Stimulated activated naive CD4-positive, alpha-beta T cell (primary cell): ENCODE measurements around the gene CDC27.
"Not testable (repeated sequence)": the region's sequence is repeated elsewhere in the genome, so short reads cannot be mapped to it uniquely, and the experiment has no call there.

Experiments
- DNase-seq, 6 experiments: peaks; one replicate each; lab custom pipeline; 2025; lab: John Stamatoyannopoulos, UW

CDC27 gene

GRCh38 chr17:47219621-47220475, 30.8 kb upstream of the CDC27 start:
- DNase-seq: no peak

- no peak for DNase-seq
These were observed 29.9 kb upstream of the CDC27 start for GRCh38 chr17:47218896-47219430.

GRCh38 chr17:47217279-47217678, 28.2 kb upstream of the CDC27 start:
- DNase-seq: peak in 3 of 6 experiments; percentile 25 to 46 (median 44)

DNA sequence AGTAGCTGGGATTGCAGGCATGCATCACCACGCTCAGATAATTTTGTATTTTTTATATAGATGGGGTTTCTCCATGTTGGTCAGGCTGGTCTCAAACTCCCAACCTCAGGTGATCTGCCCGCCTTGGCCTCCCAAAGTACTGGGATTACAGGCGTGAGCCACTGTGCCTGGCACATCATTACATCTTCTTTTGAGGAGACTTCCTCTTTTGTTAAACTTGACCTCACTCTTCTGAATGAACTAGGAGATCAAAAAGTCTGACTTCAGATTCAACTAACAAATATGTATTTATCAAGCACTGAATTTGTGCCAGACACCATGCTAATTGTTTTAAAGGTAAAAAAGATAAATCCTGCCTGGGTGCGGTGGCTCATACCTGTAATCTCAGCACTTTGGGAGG, 27.7 kb upstream of the CDC27 start:
- not testable (repeated sequence) for DNase-seq

- DNase-seq: no peak
These were observed 25.8 kb upstream of the CDC27 start for GRCh38 chr17:47214931-47215330.

GRCh38 chr17:47213540-47213939, 24.4 kb upstream of the CDC27 start:
- no peak for DNase-seq

- no peak for DNase-seq
These were observed 23.4 kb upstream of the CDC27 start for GRCh38 chr17:47212458-47212857.

GRCh38 chr17:47210779-47211178, 21.7 kb upstream of the CDC27 start:
- DNase-seq: no peak

- DNase-seq: no peak
These were observed 21.0 kb upstream of the CDC27 start for GRCh38 chr17:47210105-47210504.

GRCh38 chr17:47209499-47209898, 20.4 kb upstream of the CDC27 start:
- DNase-seq: no peak

DNA sequence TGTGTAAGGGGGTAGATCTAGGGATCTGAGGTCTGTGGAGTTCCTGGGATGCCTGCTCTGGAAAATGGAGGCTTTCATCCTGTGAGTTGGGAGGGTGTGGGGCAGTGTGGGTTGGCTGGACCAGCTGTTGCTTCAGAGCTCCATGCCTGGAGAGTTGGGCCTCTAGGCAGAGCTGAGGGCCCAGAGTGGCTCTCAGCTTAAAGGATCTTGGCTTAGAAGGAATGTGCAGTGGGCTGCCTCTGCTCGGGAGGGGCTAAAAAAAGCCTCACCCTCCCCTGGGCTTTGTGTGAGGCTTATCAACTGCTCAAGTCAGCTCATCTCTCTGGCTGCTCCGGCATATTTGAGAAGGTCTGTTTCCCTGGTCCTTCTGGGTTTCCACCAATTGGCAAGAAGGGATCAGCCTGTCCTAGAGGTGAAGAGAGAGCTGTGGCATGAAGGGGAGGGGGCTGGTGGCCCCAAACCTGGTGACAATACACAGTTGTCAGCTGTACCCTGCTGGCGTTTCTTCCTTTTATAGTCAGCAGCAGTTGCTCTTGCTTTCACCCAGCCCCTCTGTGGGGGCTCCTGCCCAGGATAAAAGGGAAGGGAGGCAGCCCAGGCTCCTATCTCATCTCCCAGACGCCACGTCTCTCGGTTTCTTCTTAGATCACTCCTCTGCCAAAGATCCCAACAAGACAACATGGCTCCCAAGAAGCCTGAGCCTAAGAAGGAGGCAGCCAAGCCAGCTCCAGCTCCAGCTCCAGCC, 19.8 kb upstream of the CDC27 start, which contains the start of gene MYL4:
Gene MYL4 (plus strand): TSS at position 605 of the 745 bp plus-strand sequence. CDS start 75 bp downstream, at position 680.
- no peak for DNase-seq

DNA sequence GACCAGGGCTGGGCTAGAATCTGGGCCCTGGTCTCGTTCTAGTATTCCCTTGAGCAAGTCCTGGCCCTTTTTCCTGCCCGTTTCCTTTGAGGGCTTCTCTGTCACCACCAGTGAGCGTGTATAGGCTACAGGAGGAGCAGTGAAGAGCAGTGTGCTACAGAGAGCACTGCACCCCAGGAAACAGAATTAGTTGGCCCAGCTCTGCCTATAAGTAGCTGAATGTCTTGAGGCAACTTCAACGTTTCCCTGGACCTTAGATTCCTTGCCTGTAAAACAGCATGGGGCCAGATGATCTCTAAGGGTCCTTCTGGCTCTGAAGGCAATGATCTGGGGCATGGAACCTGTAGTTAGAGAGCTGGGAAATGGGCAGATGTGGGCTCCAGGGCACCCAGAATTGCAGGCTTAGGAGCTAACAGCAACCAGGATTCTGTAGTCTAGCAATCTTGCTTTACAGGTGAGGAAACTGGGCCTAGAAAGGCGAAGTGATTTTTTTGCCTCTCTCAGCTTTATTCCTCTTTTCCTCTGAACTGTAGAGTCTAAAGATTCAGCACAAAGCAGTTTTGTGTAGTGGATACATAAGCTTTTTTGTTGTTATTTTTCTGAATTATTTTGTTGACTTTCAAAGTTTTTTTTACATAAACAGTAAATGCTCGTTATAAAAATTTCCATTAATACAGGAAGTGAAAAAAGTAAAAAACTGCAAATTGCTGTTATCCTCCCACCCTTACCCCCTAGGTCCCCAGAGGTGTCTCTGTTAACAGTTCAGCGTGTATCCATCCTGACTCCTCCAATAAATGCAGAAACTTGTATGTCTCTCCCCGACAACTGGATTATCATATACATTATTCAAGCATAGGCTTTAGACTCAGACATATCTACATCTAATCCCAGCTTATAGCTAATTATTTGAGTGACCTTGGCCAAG, 18.3 kb upstream of the CDC27 start:
- DNase-seq: no peak

GRCh38 chr17:47205419-47205963, 16.4 kb upstream of the CDC27 start:
- peak; percentile 19 to 68 (median 42) for DNase-seq

- peak in 2 of 6 experiments; percentile 12 to 51 for DNase-seq
These were observed 15.8 kb upstream of the CDC27 start for GRCh38 chr17:47204722-47205418.

DNA sequence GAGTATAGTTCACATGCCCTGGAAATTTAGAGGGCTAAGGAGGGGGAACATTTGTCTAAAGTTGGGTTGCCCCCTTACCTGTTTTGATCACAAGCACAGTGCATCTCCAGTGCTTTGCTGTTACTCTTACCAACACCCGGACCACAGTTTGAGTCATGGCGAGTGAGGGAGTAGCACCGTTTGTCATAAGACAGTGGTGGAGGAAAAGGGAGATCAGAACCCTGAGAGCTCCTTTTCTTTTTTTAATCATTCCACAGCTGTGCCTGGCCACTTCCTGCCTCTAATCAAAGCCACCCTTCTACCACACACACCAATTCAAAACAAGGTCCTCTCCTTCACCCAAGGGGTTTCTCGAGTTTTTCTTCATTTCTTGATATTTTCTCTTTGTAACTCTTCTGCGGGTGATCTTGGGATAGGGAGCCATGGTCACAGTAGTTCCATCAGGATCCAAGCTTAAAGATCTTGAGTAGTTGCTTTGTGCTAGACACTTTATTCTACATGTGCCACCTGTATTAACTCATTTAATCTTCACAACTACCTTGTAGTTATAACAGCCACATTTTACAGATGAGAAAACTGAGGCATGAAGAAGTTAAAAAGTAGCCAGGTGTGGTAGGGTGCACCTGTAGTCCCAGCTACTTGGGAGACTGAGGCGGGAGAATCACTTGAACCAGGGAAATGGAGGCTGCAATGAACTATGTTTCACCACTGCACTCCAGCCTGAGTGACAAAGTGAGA, 15.1 kb upstream of the CDC27 start:
- peak in 4 of 6 experiments; percentile 24 to 49 (median 28) for DNase-seq

GRCh38 chr17:47201166-47201565, 12.1 kb upstream of the CDC27 start:
- no peak for DNase-seq

- DNase-seq: no peak
These were observed 11.2 kb upstream of the CDC27 start for GRCh38 chr17:47200325-47200664.

GRCh38 chr17:47199627-47200324, 10.7 kb upstream of the CDC27 start:
- DNase-seq: peak in 2 of 6 experiments; percentile 13 to 22

DNA sequence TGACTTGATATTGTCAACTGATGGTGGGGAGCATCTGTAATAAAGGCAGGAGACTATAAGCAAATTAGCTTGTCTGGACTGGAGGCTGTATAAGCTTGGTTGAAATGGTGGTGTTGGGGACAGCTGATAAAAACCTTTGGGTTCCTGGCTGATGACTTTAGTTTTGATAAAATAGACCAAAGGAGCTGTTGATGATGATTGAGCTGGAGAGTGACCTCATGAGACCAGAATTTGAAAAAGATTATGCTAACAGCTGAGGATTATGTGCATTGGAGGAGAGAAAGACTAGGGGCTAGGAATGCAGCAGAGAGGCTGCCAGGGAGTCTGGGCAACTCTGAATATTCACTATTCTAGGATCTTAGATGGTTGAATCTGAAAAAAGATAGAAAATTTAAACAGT, 8.7 kb upstream of the CDC27 start:
- DNase-seq: no peak
